ENCODE measurements around the gene SLC47A1. TPM values are rescaled to one million over a fixed set of nuclear protein-coding genes. Genes with fewer than 3 reads are reported as not detected.

SLC47A1 gene
- total and polyA plus RNA-seq, 2 of the 13 experiments (the other 11 are each of a cell fraction or from before 2014, with no cell fraction given) = 42.1 to 67.5 TPM

GRCh38 chr17:19531780-19532501, 1.7 kb upstream of the SLC47A1 start:
- peak overlapping the region; percentile 27 to 91 (median 34); a peak in 5 of 6 replicates for H3K4me3 ChIP-seq (replicated peaks in 1 of 3; ENCODE audit: insufficient read depth in 1 of 3, low read depth in 2 of 3, low read length in 3 of 3)
- H2AFZ ChIP-seq (ENCODE audit: low read length) = peak overlapping the region; percentile 47
- POLR2A ChIA-PET = interaction anchor here (0.8 to 3.3 kb wide), 3 partner anchors 19 to 187 kb away, joined by 3 to 35 read pairs (median 3); partner anchors contain the start of gene ALDH3A2
- peak overlapping the region; percentile 87 for H3K4me2 ChIP-seq (ENCODE audit: low read depth, low read length)
- H3K79me2 ChIP-seq (ENCODE audit: insufficient read depth, low read length) = peaks cover 31% of the 10 kb centered on the region
- peak overlapping the region; percentile 94 for H3K27ac ChIP-seq (ENCODE audit: extremely low read length, insufficient read depth, low read length)
- in situ Hi-C loops (cut with HindIII; ENCODE audit: extremely low pct_ligation_motif_present, low pct_unique_long_range_greater_than_20kb) = no loop called here
- peaks cover 56% of the 10 kb centered on the region for H3K4me1 ChIP-seq (ENCODE audit: insufficient read depth, low read length)
- BruUV-seq (replicated peaks) = TSS peak; percentile 62
- no peaks in the 10 kb centered on the region; a peak in 1 of 5 replicates for H3K27me3 ChIP-seq (ENCODE audit: control insufficient read depth in 1 of 2, insufficient read depth in 2 of 2, low read length in 2 of 2)
- FAIRE-seq = peak; percentile 30
- no peak for DNase-seq (ENCODE audit: low spot score)
- H3K9me3 ChIP-seq (ENCODE audit: low read length) = no peaks in the 10 kb centered on the region
- CTCF ChIA-PET (ENCODE audit: low intra/inter-chr PET ratio, low total read pairs) = no interaction called here
- H3K9ac ChIP-seq (ENCODE audit: insufficient read depth, low read depth, low read length) = no peak overlapping the region
- no peaks in the 10 kb centered on the region for H3K36me3 ChIP-seq (replicated peaks in 1 of 2; ENCODE audit: control insufficient read depth in 1 of 2, insufficient read depth in 2 of 2, low read length in 2 of 2)
- intact Hi-C loops (cut with micrococcal nuclease; ENCODE audit: unreplicated experiment) = no loop called here
- ATAC-seq = no peak
- H4K20me1 ChIP-seq (ENCODE audit: insufficient read depth, low read length) = no peaks in the 10 kb centered on the region
- WGBS (ENCODE audit: low lambda C conversion rate) = 23% methylated on average over 8 of the region's 8 CpGs
- no peak for TF ChIP-seq ATF1 (CRISPR knock-in tag; IDR thresholded peaks at IDR 0.05)
- TF ChIP-seq ATF4 (CRISPR knock-in tag; IDR thresholded peaks at IDR 0.05) = peak in 1 of 2 experiments; percentile 48; a peak in 1 of 4 replicates
- TF ChIP-seq, protein P1, sequence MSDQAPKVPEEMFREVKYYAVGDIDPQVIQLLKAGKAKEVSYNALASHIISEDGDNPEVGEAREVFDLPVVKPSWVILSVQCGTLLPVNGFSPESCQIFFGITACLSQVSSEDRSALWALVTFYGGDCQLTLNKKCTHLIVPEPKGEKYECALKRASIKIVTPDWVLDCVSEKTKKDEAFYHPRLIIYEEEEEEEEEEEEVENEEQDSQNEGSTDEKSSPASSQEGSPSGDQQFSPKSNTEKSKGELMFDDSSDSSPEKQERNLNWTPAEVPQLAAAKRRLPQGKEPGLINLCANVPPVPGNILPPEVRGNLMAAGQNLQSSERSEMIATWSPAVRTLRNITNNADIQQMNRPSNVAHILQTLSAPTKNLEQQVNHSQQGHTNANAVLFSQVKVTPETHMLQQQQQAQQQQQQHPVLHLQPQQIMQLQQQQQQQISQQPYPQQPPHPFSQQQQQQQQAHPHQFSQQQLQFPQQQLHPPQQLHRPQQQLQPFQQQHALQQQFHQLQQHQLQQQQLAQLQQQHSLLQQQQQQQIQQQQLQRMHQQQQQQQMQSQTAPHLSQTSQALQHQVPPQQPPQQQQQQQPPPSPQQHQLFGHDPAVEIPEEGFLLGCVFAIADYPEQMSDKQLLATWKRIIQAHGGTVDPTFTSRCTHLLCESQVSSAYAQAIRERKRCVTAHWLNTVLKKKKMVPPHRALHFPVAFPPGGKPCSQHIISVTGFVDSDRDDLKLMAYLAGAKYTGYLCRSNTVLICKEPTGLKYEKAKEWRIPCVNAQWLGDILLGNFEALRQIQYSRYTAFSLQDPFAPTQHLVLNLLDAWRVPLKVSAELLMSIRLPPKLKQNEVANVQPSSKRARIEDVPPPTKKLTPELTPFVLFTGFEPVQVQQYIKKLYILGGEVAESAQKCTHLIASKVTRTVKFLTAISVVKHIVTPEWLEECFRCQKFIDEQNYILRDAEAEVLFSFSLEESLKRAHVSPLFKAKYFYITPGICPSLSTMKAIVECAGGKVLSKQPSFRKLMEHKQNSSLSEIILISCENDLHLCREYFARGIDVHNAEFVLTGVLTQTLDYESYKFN (CRISPR knock-in tag; conservative IDR thresholded peaks at IDR 0.05) = 0 out of 2 replicates have a peak, but pooled peaks have one; percentile 31
- TF ChIP-seq HDAC1 (CRISPR knock-in tag; IDR thresholded peaks at IDR 0.05) = 0 out of 2 replicates have a peak, but pooled peaks have one; percentile 38
- TF ChIP-seq ZNF563 (CRISPR knock-in tag; IDR thresholded peaks at IDR 0.05) = 0 out of 2 replicates have a peak, but pooled peaks have one; percentile 34
- no peak for TF ChIP-seq LCORL (IDR thresholded peaks at IDR 0.05)
- peak; percentile 70 for TF ChIP-seq LCORL (CRISPR knock-in tag; IDR thresholded peaks at IDR 0.05)
- TF ChIP-seq HNRNPL (IDR thresholded peaks at IDR 0.05; ENCODE audit: low read depth, low read length) = no peak
- no peak for TF ChIP-seq SOX6 (IDR thresholded peaks at IDR 0.05)
- peak; percentile 47; the same call in 1 of the 2 replicates for TF ChIP-seq SOX6 (CRISPR knock-in tag; IDR thresholded peaks at IDR 0.05)
- TF ChIP-seq ZBTB7B (CRISPR knock-in tag; IDR thresholded peaks at IDR 0.05) = peak; percentile 37; the same call in 1 of the 2 replicates
- TF ChIP-seq, protein P2, sequence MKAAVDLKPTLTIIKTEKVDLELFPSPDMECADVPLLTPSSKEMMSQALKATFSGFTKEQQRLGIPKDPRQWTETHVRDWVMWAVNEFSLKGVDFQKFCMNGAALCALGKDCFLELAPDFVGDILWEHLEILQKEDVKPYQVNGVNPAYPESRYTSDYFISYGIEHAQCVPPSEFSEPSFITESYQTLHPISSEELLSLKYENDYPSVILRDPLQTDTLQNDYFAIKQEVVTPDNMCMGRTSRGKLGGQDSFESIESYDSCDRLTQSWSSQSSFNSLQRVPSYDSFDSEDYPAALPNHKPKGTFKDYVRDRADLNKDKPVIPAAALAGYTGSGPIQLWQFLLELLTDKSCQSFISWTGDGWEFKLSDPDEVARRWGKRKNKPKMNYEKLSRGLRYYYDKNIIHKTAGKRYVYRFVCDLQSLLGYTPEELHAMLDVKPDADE (CRISPR knock-in tag; IDR thresholded peaks at IDR 0.05) = no peak
- peak; percentile 73 for TF ChIP-seq HNF4A (CRISPR knock-in tag; IDR thresholded peaks at IDR 0.05)
- TF ChIP-seq SAP130 (CRISPR knock-in tag; IDR thresholded peaks at IDR 0.05; ENCODE audit: low read depth) = peak; percentile 8; the same call in 1 of the 2 replicates
- TF ChIP-seq FOXA1 (IDR thresholded peaks at IDR 0.05) = no peak
- TF ChIP-seq FOXA1 (CRISPR knock-in tag; IDR thresholded peaks at IDR 0.05) = 0 out of 2 replicates have a peak, but pooled peaks have one; percentile 9
- TF ChIP-seq SP4 (CRISPR knock-in tag; IDR thresholded peaks at IDR 0.05) = 0 out of 2 replicates have a peak, but pooled peaks have one; percentile 17
- no peak for TF ChIP-seq HOXA5 (CRISPR knock-in tag; IDR thresholded peaks at IDR 0.05)
